ENCODE data around the gene ITFG1.
"Not testable (repeated sequence)": the region's sequence is repeated elsewhere in the genome, so short reads cannot be mapped to it uniquely, and the experiment has no call there.

ITFG1 gene

GRCh38 chr16:47161464-47161863 lies 299.4 kb downstream of the ITFG1 start:
- FAIRE-seq: no peak
- DNase-seq (ENCODE audit: low spot score): no peak

GRCh38 chr16:47160422-47160821 lies 300.4 kb downstream of the ITFG1 start:
- FAIRE-seq: no peak

DNA sequence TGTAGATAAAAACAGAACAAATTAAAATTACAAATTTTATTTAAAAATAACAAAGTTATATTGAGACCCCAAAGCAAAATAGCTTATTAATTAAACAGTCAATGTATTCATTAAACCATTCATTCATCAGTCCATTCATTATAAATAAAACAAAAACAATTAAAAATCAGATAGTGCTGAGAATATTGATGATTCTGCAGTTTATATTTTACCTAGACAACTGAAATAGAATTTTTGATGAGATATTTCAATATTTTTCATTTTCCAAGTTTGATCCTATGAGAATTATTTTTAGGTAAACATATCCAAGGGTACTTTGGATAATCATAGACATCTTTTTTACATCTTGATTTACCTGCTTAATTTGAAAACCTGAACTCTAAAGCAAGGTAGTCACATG lies 301.9 kb downstream of the ITFG1 start:
- DNase-seq (ENCODE audit: low spot score) (no peak), FAIRE-seq (no peak)

More at GRCh38 chr16:47160422-47160821, 300.4 kb downstream of the ITFG1 start:
- DNase-seq (ENCODE audit: low spot score): no peak

DNA sequence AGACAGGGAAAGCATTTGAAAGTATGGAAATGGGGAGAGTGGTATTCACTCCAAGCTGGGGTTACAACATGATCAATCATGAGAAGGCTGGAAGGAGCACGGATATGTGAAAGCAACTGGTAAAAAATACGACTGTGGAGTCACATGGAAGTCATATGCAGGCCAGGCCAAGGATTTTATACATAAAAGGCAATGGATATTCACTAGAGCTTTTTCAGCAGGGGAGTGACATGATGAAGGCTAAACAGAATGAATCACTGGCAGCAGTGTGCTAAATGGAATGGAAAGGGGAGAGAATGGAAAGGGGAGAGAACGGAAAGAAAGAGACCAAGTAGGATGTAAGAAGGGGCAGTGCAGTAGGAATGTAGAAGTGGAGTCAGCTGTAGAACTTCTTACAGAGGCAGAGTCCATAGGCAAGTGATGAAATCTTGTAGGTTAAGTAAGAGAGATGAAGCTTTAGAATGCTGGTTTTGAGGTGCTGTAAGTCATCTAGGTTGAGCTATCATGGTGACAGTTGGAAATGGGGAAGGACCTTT lies 304.1 kb downstream of the ITFG1 start:
- DNase-seq (ENCODE audit: low spot score) (no peak), FAIRE-seq (no peak)

- DNase-seq (ENCODE audit: low spot score); FAIRE-seq: not testable (repeated sequence)
Observed at GRCh38 chr16:47152501-47152900, 308.4 kb downstream of the ITFG1 start.

- no peak for DNase-seq (ENCODE audit: low spot score)
- FAIRE-seq: no peak
Observed at GRCh38 chr16:47150067-47150466, 310.8 kb downstream of the ITFG1 start.

GRCh38 chr16:47144559-47144877 lies 316.3 kb downstream of the ITFG1 start:
- DNase-seq (ENCODE audit: low spot score) (no peak), FAIRE-seq (no peak)

GRCh38 chr16:47143677-47144558 lies 316.9 kb downstream of the ITFG1 start, which contains the start of gene NETO2:
Gene NETO2 (minus strand): TSS chr16:47143945. CDS start chr16:47143612, 333 bp downstream.
- FAIRE-seq (no peak), DNase-seq (ENCODE audit: low spot score) (peak; percentile 21)

DNA sequence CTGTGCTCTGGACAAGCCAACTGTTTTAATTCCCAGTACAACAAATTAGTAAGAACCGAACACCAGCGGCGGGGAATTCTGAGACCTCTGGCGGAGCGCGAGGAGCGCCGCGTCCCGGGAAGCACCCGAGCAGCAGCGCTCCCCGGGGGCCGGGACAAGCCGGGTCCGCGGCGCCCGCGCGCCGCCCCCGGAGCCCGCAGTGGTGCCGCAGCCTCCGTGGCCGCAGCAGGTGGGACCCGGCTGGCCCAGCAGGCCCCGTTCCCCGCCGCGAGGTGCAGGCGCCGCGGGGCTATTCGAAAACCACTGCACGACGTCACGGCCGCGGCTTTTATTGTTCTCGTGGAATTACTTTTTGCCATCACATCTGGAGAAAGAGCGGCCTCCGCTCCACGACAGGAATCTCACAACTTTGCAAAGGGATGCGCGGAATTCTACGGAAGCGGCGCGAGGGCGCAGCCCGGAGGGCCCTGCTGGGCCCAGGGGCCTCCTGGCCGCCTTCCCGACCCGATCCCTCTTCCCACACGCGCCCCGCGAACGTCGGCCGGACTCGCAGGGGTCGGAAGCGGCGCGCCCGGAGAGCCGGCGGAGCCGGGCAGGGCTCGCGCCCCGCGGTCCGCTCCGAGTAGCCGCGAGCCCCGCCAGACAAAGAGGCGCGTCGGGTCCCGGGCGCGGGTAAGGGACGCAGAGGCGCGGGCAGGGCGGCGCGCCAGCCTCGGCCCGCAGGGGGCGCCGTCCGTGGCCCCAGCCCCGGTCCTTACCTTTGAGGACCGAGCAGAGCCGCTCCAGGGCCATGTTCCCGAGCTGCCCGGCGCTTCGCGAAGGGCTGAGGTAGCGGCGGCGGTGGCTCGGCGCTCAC lies 317.8 kb downstream of the ITFG1 start:
- DNase-seq (ENCODE audit: low spot score): peak; percentile 60
- FAIRE-seq: no peak

DNA sequence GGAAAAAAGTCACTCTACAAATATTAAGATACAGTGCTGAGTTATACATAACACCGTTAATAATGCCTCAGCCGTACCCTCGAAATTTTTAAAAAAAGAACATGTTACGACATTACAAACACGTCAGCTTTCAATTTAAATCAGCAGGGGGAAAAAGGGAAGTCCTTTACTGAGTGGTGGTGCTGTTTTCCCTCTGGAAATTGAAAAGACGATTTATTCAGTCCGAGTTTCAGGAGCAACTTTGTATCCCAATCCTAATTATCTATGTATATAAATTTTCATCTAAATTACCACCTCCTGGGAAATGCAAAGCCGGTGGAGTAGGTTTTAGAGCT lies 318.4 kb downstream of the ITFG1 start:
- DNase-seq (ENCODE audit: low spot score): no peak
- no peak for FAIRE-seq

DNA sequence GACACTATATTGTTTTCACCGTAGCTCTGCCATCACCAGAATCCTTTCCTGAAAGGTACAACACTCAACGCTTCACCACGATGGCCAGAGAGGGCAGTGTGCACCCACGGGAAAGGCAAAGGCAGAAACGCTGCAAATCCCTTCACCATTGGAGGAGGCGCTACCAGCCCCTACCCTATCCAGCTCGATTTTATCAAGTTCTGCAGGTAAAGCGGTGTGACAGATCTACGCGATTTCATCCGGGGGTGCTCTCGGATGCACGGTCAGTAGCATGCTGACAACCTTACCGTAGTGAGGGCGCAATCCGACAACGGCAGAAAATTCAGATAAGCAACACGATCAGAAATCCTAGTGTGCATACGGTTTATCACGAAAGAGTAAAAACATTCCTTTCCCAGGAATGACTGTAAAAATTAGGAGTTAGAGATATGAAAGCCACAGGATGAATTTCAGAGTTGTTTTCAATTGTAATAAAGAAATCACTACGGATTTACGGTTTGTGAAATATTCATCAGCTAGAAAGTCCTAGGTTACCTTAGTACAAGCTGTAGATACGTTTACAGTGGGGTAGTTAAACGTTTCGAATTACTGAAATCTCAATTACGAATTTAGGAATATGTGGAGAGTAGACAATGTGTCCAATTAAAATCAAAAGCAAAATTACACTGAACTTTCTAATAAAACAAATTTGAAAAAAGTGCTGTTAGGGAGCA lies 318.9 kb downstream of the ITFG1 start:
- FAIRE-seq (peak; percentile 84), DNase-seq (ENCODE audit: low spot score) (peak; percentile 72)

DNA sequence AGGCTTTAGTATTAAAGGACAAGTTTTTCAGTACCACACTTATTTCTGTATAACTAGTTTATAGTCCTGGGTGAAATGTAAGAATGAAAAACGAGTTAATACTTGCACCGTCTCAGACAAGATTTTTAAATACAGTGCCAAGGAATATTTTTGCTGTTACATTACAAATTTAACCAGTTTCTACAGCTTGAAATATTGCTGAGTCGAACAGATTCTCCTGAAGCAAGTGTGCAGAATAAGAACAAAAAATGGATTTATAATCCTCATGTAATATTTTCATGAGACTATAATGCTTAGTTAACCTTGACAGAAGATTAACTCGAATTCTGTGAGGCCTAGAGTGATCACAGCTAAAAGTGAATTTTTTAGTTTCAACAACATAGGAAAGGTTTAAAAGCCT lies 320.2 kb downstream of the ITFG1 start:
- no peak for FAIRE-seq
- DNase-seq (ENCODE audit: low spot score): no peak

DNA sequence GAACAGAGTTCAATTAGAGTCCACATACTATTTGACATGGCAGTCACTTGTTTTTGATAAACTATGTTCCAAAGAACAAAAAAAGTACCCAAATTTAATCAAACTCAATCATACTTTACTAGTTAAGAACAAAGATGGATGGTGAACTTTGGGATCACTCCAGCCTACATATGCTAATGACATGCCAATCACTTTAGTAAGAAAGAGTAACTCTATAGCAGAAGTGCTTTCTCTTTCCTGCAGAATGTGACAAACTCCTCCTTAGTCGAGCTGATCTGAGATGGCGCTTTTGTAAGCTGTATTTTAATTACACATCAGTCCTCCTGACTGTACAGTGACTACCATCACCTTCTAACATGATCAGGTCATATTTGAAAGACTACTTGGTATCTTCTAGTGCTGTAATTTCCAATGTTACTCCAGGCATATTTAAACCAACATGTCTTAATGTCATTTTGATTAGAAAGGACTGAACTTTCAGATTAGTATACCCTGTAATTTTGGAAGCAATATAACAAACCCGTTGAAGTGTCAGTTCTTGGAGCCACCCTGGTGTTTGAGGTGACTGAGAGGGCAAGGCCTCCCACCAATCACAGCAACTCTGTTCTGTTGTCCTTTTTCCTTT lies 321.2 kb downstream of the ITFG1 start:
- DNase-seq (ENCODE audit: low spot score) (no peak), FAIRE-seq (no peak)

GRCh38 chr16:47137925-47138324 lies 322.9 kb downstream of the ITFG1 start:
- not testable (repeated sequence) for DNase-seq (ENCODE audit: low spot score); FAIRE-seq

GRCh38 chr16:47136099-47136842 lies 324.6 kb downstream of the ITFG1 start:
- peak; percentile 68 for FAIRE-seq
- DNase-seq (ENCODE audit: low spot score): no peak

DNA sequence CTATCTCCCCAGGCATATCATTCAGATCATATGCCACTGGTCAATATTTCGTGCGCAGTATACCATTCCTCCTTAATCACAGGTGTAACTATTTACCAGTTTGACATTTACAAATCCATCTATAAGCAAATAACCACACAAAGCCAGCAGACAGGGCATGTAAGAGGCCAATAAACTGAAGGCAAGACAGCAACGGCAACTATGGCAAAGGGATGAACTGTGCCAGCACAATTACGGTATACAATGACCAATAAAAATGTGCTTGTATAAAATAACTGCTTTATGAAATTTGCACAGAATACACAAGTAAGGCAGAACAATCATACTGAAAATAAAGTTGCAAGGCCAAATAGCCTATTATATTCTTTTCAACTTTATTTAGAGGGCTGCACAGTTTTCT lies 326.3 kb downstream of the ITFG1 start:
- no peak for DNase-seq (ENCODE audit: low spot score)
- FAIRE-seq: no peak

GRCh38 chr16:47132308-47132707 lies 328.6 kb downstream of the ITFG1 start:
- FAIRE-seq (no peak), DNase-seq (ENCODE audit: low spot score) (no peak)

DNA sequence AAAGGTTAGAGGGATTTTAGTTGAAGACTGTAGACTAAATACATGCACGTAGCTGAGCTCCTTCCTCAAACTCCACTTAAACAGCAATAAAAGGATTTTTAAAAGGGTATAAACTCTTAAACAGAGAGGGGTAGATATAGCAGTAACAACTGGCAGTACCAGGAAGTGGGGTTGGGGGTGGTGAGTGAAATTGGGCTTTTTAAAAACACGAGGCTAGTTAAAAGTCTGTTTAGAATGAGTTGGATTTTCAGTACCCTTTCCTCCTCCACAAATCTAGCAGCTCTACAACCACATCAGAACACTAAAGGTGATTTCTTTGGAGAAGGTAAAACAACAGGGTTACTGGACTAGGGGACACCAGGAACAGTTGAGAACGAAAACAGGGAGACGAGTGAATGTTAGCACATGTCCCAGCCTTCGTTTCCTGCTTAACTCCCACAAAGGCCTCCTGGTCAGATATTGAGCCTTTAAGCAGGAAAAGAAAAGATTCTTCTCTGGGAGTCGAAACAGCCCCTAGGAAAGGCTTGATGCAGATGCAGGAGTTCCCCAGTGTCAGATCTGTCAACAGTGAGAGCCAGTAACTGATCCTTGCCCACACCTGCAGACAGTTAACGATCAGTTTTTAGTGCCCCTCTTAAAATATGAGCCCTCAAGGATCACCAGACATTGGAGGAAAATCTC lies 331.0 kb downstream of the ITFG1 start:
- DNase-seq (ENCODE audit: low spot score) (no peak), FAIRE-seq (no peak)

DNA sequence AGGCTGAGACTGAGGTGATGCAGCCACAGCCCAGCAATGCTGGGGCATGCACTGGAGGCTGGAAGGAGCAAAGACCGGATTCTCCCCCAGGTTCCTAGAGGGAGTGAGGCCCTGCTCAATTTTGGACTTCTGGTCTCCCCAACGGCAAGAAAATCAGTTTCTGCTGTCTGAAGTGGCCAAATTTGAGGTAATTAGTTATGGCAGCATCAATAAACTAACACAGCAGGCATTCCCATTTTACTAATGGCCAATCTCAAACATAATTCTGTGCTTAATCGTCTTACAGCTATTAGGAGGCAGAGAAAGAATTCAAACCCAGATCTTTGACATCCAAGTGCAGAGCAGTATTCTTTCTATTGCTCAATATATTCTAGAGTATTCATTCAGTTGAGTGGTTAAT lies 333.3 kb downstream of the ITFG1 start:
- no peak for FAIRE-seq

GRCh38 chr16:47125757-47126156 lies 335.1 kb downstream of the ITFG1 start:
- DNase-seq (ENCODE audit: low spot score) (no peak), FAIRE-seq (no peak)

More for the DNA sequence above, 333.3 kb downstream of the ITFG1 start:
- no peak for DNase-seq (ENCODE audit: low spot score)

Data from RCC 7860 (cell line).